A549 (cell line): ENCODE data around the gene KLHDC8B. TPM values are rescaled to one million over a fixed set of nuclear protein-coding genes. Genes with fewer than 3 reads are reported as not detected.

ENCODE experiments used
- ATAC-seq, 2 experiments: fragments of 200-7000 bp in 1 of 2; fragments of >200 bp in 1 of 2; cut with Nextera tagmentation in 1 of 2; cut with Tn5 transposase in 1 of 2; 3 replicates each; pipeline versions ENCODE4 v1.8.0 to v1.9.1; 2018 to 2020; ENCODE audit warnings: mild to moderate bottlenecking in 1 of 2, moderate library complexity in 1 of 2
- CTCF ChIA-PET: fragments of 300-600 bp; sonication (Branson Sonifier 250); formaldehyde crosslinking; extraction: SDS; loops from one replicate; lab custom pipeline; 2021; ENCODE audit warnings: antibody characterized with exemption, inconsistent platforms; lab: Yijun Ruan, JAX
- POLR2A ChIA-PET: fragments of 350-600 bp; formaldehyde crosslinking; extraction: SDS; loops from one replicate; lab custom pipeline; 2021; ENCODE audit warnings: antibody characterized with exemption, inconsistent platforms; lab: Yijun Ruan, JAX
- DNase-seq, 2 experiments: peaks; one replicate each; pipeline versions ENCODE4 v3.0.0 to v3.0.0-alpha.2; 2011 to 2016; ENCODE audit warnings: low read depth in 1 of 2, low spot score in 1 of 2
- FAIRE-seq: peaks from 2 replicates; lab custom pipeline; 2011; peaks lifted over from hg19 to GRCh38; lab: Jason Lieb, UNC
- H3K27ac ChIP-seq, 2 experiments: fragments of >200 bp; sonication (Bioruptor Twin); formaldehyde crosslinking; 3 replicates each; pipeline ENCODE4 v1.5.1; 2016 to 2017
- H3K4me1 ChIP-seq: fragments of >200 bp; sonication (Bioruptor Twin); formaldehyde crosslinking; 3 replicates; pipeline ENCODE4 v1.6.1; 2016
- H3K4me2 ChIP-seq: fragments of >200 bp; sonication (Bioruptor Twin); formaldehyde crosslinking; 3 replicates; pipeline ENCODE4 v1.6.1; 2016
- H3K4me3 ChIP-seq: fragments of >200 bp; sonication (Bioruptor Twin); formaldehyde crosslinking; 3 replicates; pipeline ENCODE4 v1.5.1; 2016
- H3K9me3 ChIP-seq: fragments of >200 bp; sonication (Bioruptor Twin); formaldehyde crosslinking; 3 replicates; pipeline ENCODE4 v1.6.1; 2016
- CEBPB ChIP-seq, 2 experiments: fragments of >200 bp in 1 of 2; sonication (Bioruptor Twin) in 1 of 2; formaldehyde crosslinking in 1 of 2; IDR thresholded peaks; 2 replicates each; pipeline ENCODE4 v1.6.1; 2012 to 2016
- EHMT2 ChIP-seq: fragments of 200-600 bp; sonication (generic); IDR thresholded peaks from 2 replicates; pipeline ENCODE4 v1.6.1; 2016; ENCODE audit warnings: antibody characterized with exemption, low read depth, mild to moderate bottlenecking, moderate library complexity
- FOXS1 ChIP-seq: fragments of 250-450 bp; sonication (Bioruptor Pico); IDR thresholded peaks from 2 replicates; pipeline ENCODE4 v1.5.0; 2020; ENCODE audit warnings: mild to moderate bottlenecking, moderate library complexity
- HOXB13 ChIP-seq: fragments of 250-450 bp; sonication (Bioruptor Pico); IDR thresholded peaks from 2 replicates; pipeline ENCODE4 v1.5.0; 2020; ENCODE audit warnings: low read depth, mild to moderate bottlenecking, moderate library complexity
- JUNB ChIP-seq: fragments of >200 bp; sonication (Bioruptor Twin); formaldehyde crosslinking; IDR thresholded peaks from 2 replicates; pipeline ENCODE4 v1.6.1; 2016
- POLR2AphosphoS2 ChIP-seq: conservative IDR thresholded peaks from 2 replicates; pipeline ENCODE4 v1.6.1; 2012; ENCODE audit warnings: low read length, improper control_type of control experiment, inconsistent platforms
- ZC3H11A ChIP-seq: fragments of 450-650 bp; IDR thresholded peaks from 2 replicates; pipeline ENCODE4 v1.6.1; 2014; ENCODE audit warnings: antibody characterized with exemption, mild to moderate bottlenecking
- WGBS: methylation state at CpG from one replicate; pipeline ENCODE4 v1.1.6; 2017; ENCODE audit errors: missing lambda C conversion rate; 5-methylcytosine and 5-hydroxymethylcytosine counted together
- polyA plus RNA-seq, 4 experiments: library from polyadenylated mRNA; depleted of rRNA in 3 of 4; stranded (reverse); fragments of >200 nt; fragmentation: RNase III in 1 of 4; extraction: RNeasy Plus Mini Kit Qiagen cat#74134 plus additional on column Dnase treatment in 1 of 4; gene quantifications; 2 replicates in 3 of 4; 3 replicates in 1 of 4; pipeline ENCODE4 v1.2.3, GENCODE V29; 2011 to 2017
- TF ChIP-seq, protein P1 (sequence below): fragments of 150-350 bp; IDR thresholded peaks from 2 replicates; pipeline ENCODE4 v1.6.1; 2014; ENCODE audit warnings: low read depth, mild to moderate bottlenecking, low read length

KLHDC8B gene
- polyA plus RNA-seq, 2 of the 4 experiments (the other 2 are of a cell fraction): 7.4 to 9.9 TPM

- Histone ChIP-seq H3K4me2 (no peak overlapping the region), H3K9me3 (peaks cover 6% of the 10 kb centered on the region; the same call in 2 of the 3 replicates), H3K4me3 (no peak overlapping the region), H3K4me1 (peaks cover 17% of the 10 kb centered on the region), H3K27ac (no peak overlapping the region)
- TF ChIP-seq CEBPB (IDR thresholded peaks at IDR 0.05) (no peak), POLR2AphosphoS2 (no peak), ZC3H11A (no peak), EHMT2 (no peak), HOXB13 (CRISPR knock-in tag) (no peak), JUNB (no peak), FOXS1 (no peak)
- TF ChIP-seq, protein P1, sequence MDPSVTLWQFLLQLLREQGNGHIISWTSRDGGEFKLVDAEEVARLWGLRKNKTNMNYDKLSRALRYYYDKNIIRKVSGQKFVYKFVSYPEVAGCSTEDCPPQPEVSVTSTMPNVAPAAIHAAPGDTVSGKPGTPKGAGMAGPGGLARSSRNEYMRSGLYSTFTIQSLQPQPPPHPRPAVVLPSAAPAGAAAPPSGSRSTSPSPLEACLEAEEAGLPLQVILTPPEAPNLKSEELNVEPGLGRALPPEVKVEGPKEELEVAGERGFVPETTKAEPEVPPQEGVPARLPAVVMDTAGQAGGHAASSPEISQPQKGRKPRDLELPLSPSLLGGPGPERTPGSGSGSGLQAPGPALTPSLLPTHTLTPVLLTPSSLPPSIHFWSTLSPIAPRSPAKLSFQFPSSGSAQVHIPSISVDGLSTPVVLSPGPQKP: no peak
- ChIA-PET POLR2A (no interaction called here), CTCF (no interaction called here)
- 90% methylated on average over 3 of the region's 3 CpGs for WGBS
- DNase-seq: no peak
- no peak for ATAC-seq
- no peak for FAIRE-seq
These were observed 50.6 kb downstream of the KLHDC8B start for GRCh38 chr3:49222002-49222401.

Other genes with a start within 250 kb of the KLHDC8B start
- 16.4 and 18.9 TPM in 2 replicates for gene P4HTM, start 181.4 kb upstream of the KLHDC8B start, polyA plus RNA-seq (2011; rRNA removed)
- gene P4HTM, start 181.4 kb upstream of the KLHDC8B start, polyA plus RNA-seq (2017; fragmentation: RNase III; extraction: RNeasy Plus Mini Kit Qiagen cat#74134 plus additional on column Dnase treatment): 12.1 to 14.4 TPM (median 13.8 TPM) in 3 replicates
- gene WDR6, start 164.2 kb upstream of the KLHDC8B start, polyA plus RNA-seq (2011; rRNA removed): 64.2 and 80.5 TPM in 2 replicates
- gene WDR6, start 164.2 kb upstream of the KLHDC8B start, polyA plus RNA-seq (2017; fragmentation: RNase III; extraction: RNeasy Plus Mini Kit Qiagen cat#74134 plus additional on column Dnase treatment): 97.6 to 106 TPM (median 99.6 TPM) in 3 replicates
- 35.8 and 47.1 TPM in 2 replicates for gene DALRD3, start 153.0 kb upstream of the KLHDC8B start, polyA plus RNA-seq (2011; rRNA removed)
- gene DALRD3, start 153.0 kb upstream of the KLHDC8B start, polyA plus RNA-seq (2017; fragmentation: RNase III; extraction: RNeasy Plus Mini Kit Qiagen cat#74134 plus additional on column Dnase treatment): 20.1 to 21.4 TPM (median 20.5 TPM) in 3 replicates
- gene NDUFAF3, start 149.5 kb upstream of the KLHDC8B start, polyA plus RNA-seq (2011; rRNA removed): 44.3 and 46.5 TPM in 2 replicates
- gene NDUFAF3, start 149.5 kb upstream of the KLHDC8B start, polyA plus RNA-seq (2017; fragmentation: RNase III; extraction: RNeasy Plus Mini Kit Qiagen cat#74134 plus additional on column Dnase treatment): 68.1 to 76.9 TPM (median 71.4 TPM) in 3 replicates
- gene IMPDH2, start 142.2 kb upstream of the KLHDC8B start, polyA plus RNA-seq (2011; rRNA removed): 212 and 222 TPM in 2 replicates
- 175 to 203 TPM (median 177 TPM) in 3 replicates for gene IMPDH2, start 142.2 kb upstream of the KLHDC8B start, polyA plus RNA-seq (2017; fragmentation: RNase III; extraction: RNeasy Plus Mini Kit Qiagen cat#74134 plus additional on column Dnase treatment)
- 53.8 and 76.2 TPM in 2 replicates for gene QRICH1, start 77.5 kb upstream of the KLHDC8B start, polyA plus RNA-seq (2011; rRNA removed)
- 40.4 to 47.9 TPM (median 43.6 TPM) in 3 replicates for gene QRICH1, start 77.5 kb upstream of the KLHDC8B start, polyA plus RNA-seq (2017; fragmentation: RNase III; extraction: RNeasy Plus Mini Kit Qiagen cat#74134 plus additional on column Dnase treatment)
- gene QARS1, start 66.8 kb upstream of the KLHDC8B start, polyA plus RNA-seq (2011; rRNA removed): 118 and 196 TPM in 2 replicates
- 157 to 166 TPM (median 164 TPM) in 3 replicates for gene QARS1, start 66.8 kb upstream of the KLHDC8B start, polyA plus RNA-seq (2017; fragmentation: RNase III; extraction: RNeasy Plus Mini Kit Qiagen cat#74134 plus additional on column Dnase treatment)
- gene USP19, start 50.8 kb upstream of the KLHDC8B start, polyA plus RNA-seq (2011; rRNA removed): 28.8 and 30.5 TPM in 2 replicates
- 20.1 to 21.6 TPM (median 21.2 TPM) in 3 replicates for gene USP19, start 50.8 kb upstream of the KLHDC8B start, polyA plus RNA-seq (2017; fragmentation: RNase III; extraction: RNeasy Plus Mini Kit Qiagen cat#74134 plus additional on column Dnase treatment)
- 146 and 238 TPM in 2 replicates for gene LAMB2, start 38.5 kb upstream of the KLHDC8B start, polyA plus RNA-seq (2011; rRNA removed)
- 74.5 to 95.5 TPM (median 87.3 TPM) in 3 replicates for gene LAMB2, start 38.5 kb upstream of the KLHDC8B start, polyA plus RNA-seq (2017; fragmentation: RNase III; extraction: RNeasy Plus Mini Kit Qiagen cat#74134 plus additional on column Dnase treatment)
- gene CCDC71, start 5.3 kb upstream of the KLHDC8B start, polyA plus RNA-seq (2011; rRNA removed): 13.4 and 15.9 TPM in 2 replicates
- 8.1 to 10.0 TPM (median 9.6 TPM) in 3 replicates for gene CCDC71, start 5.3 kb upstream of the KLHDC8B start, polyA plus RNA-seq (2017; fragmentation: RNase III; extraction: RNeasy Plus Mini Kit Qiagen cat#74134 plus additional on column Dnase treatment)
- 1.9 and 2.0 TPM in 2 replicates for gene C3orf62, start 105.6 kb downstream of the KLHDC8B start, polyA plus RNA-seq (2011; rRNA removed)
- gene C3orf62, start 105.6 kb downstream of the KLHDC8B start, polyA plus RNA-seq (2017; fragmentation: RNase III; extraction: RNeasy Plus Mini Kit Qiagen cat#74134 plus additional on column Dnase treatment): 1.5 to 2.0 TPM (median 1.7 TPM) in 3 replicates
- gene USP4, start 168.5 kb downstream of the KLHDC8B start, polyA plus RNA-seq (2011; rRNA removed): 23.7 and 29.0 TPM in 2 replicates
- gene USP4, start 168.5 kb downstream of the KLHDC8B start, polyA plus RNA-seq (2017; fragmentation: RNase III; extraction: RNeasy Plus Mini Kit Qiagen cat#74134 plus additional on column Dnase treatment): 12.9 to 14.4 TPM (median 12.9 TPM) in 3 replicates
- 150 and 157 TPM in 2 replicates for gene GPX1, start 186.8 kb downstream of the KLHDC8B start, polyA plus RNA-seq (2011; rRNA removed)
- gene GPX1, start 186.8 kb downstream of the KLHDC8B start, polyA plus RNA-seq (2017; fragmentation: RNase III; extraction: RNeasy Plus Mini Kit Qiagen cat#74134 plus additional on column Dnase treatment): 247 to 301 TPM (median 271 TPM) in 3 replicates
- 332 and 343 TPM in 2 replicates for gene RHOA, start 240.4 kb downstream of the KLHDC8B start, polyA plus RNA-seq (2011; rRNA removed)
- 549 to 596 TPM (median 587 TPM) in 3 replicates for gene RHOA, start 240.4 kb downstream of the KLHDC8B start, polyA plus RNA-seq (2017; fragmentation: RNase III; extraction: RNeasy Plus Mini Kit Qiagen cat#74134 plus additional on column Dnase treatment)
- gene TCTA, start 240.8 kb downstream of the KLHDC8B start, polyA plus RNA-seq (2011; rRNA removed): 14.8 and 19.9 TPM in 2 replicates
- 14.6 to 17.0 TPM (median 15.6 TPM) in 3 replicates for gene TCTA, start 240.8 kb downstream of the KLHDC8B start, polyA plus RNA-seq (2017; fragmentation: RNase III; extraction: RNeasy Plus Mini Kit Qiagen cat#74134 plus additional on column Dnase treatment)